Spleen (tissue), 7 donors: ENCODE measurements around the gene ISG20L2.

Experiments used
- CTCF ChIP-seq, 11 experiments: fragments of 200-600 bp in 7 of 11; fragments of 450-650 bp in 4 of 11; sonication (generic) in 4 of 11; IDR thresholded peaks in 8 of 11; conservative IDR thresholded peaks in 3 of 11; 1 replicate in 7 of 11; 2 replicates in 4 of 11; pipeline versions ENCODE4 v1.4.0 to v1.8.0; 2016 to 2021; ENCODE audit warnings: antibody characterized with exemption in 11 of 11, inconsistent platforms in 4 of 11, mild to moderate bottlenecking in 1 of 11
- POLR2A ChIP-seq, 3 donors: fragments of 450-650 bp; IDR thresholded peaks; one replicate each; pipeline ENCODE4 v1.5.1; 2017; ENCODE audit warnings: antibody characterized with exemption in 3 of 3, mild to moderate bottlenecking in 1 of 3
- POLR2AphosphoS5 ChIP-seq, 3 donors: sonication (generic); formaldehyde crosslinking; IDR thresholded peaks; one replicate each; pipeline ENCODE4 v1.5.1; 2017; ENCODE audit warnings: antibody characterized with exemption in 3 of 3
- donor health status: DM: no; HTN: no; CAD: no; lungs with moderate emphysema.
- donor health status: DM: no; HTN: no; CAD: no.
- donor health status: DM: no; HTN: no; CAD: no.

GRCh38 chr1:156751757-156752481, 23.4 kb upstream of the ISG20L2 start:
- TF ChIP-seq POLR2A (IDR thresholded peaks at IDR 0.05), result peak in 2 of 3 donors; percentile 41 to 58
- peak in 4 of 11 experiments; percentile 26 to 56 (median 45) for TF ChIP-seq CTCF (IDR thresholded peaks at IDR 0.05 in 8 of 11, conservative IDR thresholded peaks at IDR 0.05 in 3 of 11)
- TF ChIP-seq POLR2AphosphoS5 (IDR thresholded peaks at IDR 0.05), result peak; percentile 89 to 95 (median 93)
